Measurements from ENCODE around the gene GLIS1. TPM values are rescaled to one million over a fixed set of nuclear protein-coding genes. Genes with fewer than 3 reads are reported as not detected.

GLIS1 gene
- total and polyA plus RNA-seq, 2 donors: 0.42 to 2.0 TPM

- Histone ChIP-seq H3K27ac (ENCODE audit: low read depth) (no peak overlapping the region), H3K4me1 (ENCODE audit: insufficient read depth) (no peaks in the 10 kb centered on the region), H3K4me3 (ENCODE audit: low read depth, low read length) (no peak overlapping the region), H3K36me3 (ENCODE audit: insufficient read depth) (no peaks in the 10 kb centered on the region)
- no peak for DNase-seq (ENCODE audit: extremely low spot score)
- WGBS: 95% methylated on average over 6 of the region's 6 CpGs
Observed at GRCh38 chr1:53518775-53519174, 220.2 kb downstream of the GLIS1 start.

- no peak for DNase-seq (ENCODE audit: extremely low spot score)
- H3K4me1 ChIP-seq (ENCODE audit: insufficient read depth): no peaks in the 10 kb centered on the region
- no peaks in the 10 kb centered on the region for H3K36me3 ChIP-seq (ENCODE audit: insufficient read depth)
- H3K4me3 ChIP-seq (ENCODE audit: low read depth, low read length): no peak overlapping the region
- 88% methylated on average over 19 of the region's 19 CpGs for WGBS
- H3K27ac ChIP-seq (ENCODE audit: low read depth): no peak overlapping the region
Observed at GRCh38 chr1:53517821-53518352, 221.1 kb downstream of the GLIS1 start.

- Histone ChIP-seq H3K36me3 (ENCODE audit: insufficient read depth) (no peaks in the 10 kb centered on the region), H3K4me3 (ENCODE audit: low read depth, low read length) (no peak overlapping the region), H3K4me1 (ENCODE audit: insufficient read depth) (no peaks in the 10 kb centered on the region), H3K27ac (ENCODE audit: low read depth) (no peak overlapping the region)
- no peak for DNase-seq (ENCODE audit: extremely low spot score)
- WGBS: 97% methylated on average over 7 of the region's 7 CpGs
Observed at GRCh38 chr1:53517109-53517508, 221.9 kb downstream of the GLIS1 start.

- H3K36me3 ChIP-seq (ENCODE audit: insufficient read depth): no peaks in the 10 kb centered on the region
- DNase-seq (ENCODE audit: extremely low spot score): no peak
- no peak overlapping the region for H3K4me3 ChIP-seq (ENCODE audit: low read depth, low read length)
- no peak overlapping the region for H3K27ac ChIP-seq (ENCODE audit: low read depth)
- WGBS: 97% methylated on average over 7 of the region's 7 CpGs
- H3K4me1 ChIP-seq (ENCODE audit: insufficient read depth): no peaks in the 10 kb centered on the region
Observed at GRCh38 chr1:53516181-53516580, 222.8 kb downstream of the GLIS1 start.

- H3K4me1 ChIP-seq (ENCODE audit: insufficient read depth): no peaks in the 10 kb centered on the region
- H3K4me3 ChIP-seq (ENCODE audit: low read depth, low read length): no peak overlapping the region
- no peaks in the 10 kb centered on the region for H3K36me3 ChIP-seq (ENCODE audit: insufficient read depth)
- DNase-seq (ENCODE audit: extremely low spot score): no peak
- H3K27ac ChIP-seq (ENCODE audit: low read depth): no peak overlapping the region
- 94% methylated on average over 10 of the region's 10 CpGs for whole genome bisulfite sequencing
Observed at GRCh38 chr1:53514436-53514835, 224.5 kb downstream of the GLIS1 start.

GRCh38 chr1:53513846-53514245 lies 225.1 kb downstream of the GLIS1 start:
- Histone ChIP-seq H3K4me1 (ENCODE audit: insufficient read depth) (no peaks in the 10 kb centered on the region), H3K4me3 (ENCODE audit: low read depth, low read length) (no peak overlapping the region), H3K27ac (ENCODE audit: low read depth) (no peak overlapping the region), H3K36me3 (ENCODE audit: insufficient read depth) (no peaks in the 10 kb centered on the region)
- 95% methylated on average over 7 of the region's 7 CpGs for WGBS
- no peak for DNase-seq (ENCODE audit: extremely low spot score)

- no peaks in the 10 kb centered on the region for H3K4me1 ChIP-seq (ENCODE audit: insufficient read depth)
- WGBS: 84% methylated on average over 22 of the region's 22 CpGs
Observed at GRCh38 chr1:53512807-53513755, 225.9 kb downstream of the GLIS1 start.

GRCh38 chr1:53511933-53512806 lies 226.8 kb downstream of the GLIS1 start:
- no peak for DNase-seq (ENCODE audit: extremely low spot score)
- H3K27ac ChIP-seq (ENCODE audit: low read depth): peak overlapping the region; percentile 67

More at GRCh38 chr1:53512807-53513755, 225.9 kb downstream of the GLIS1 start:
- Histone ChIP-seq H3K36me3 (ENCODE audit: insufficient read depth) (no peaks in the 10 kb centered on the region), H3K27ac (ENCODE audit: low read depth) (peak overlapping the region; percentile 67), H3K4me3 (ENCODE audit: low read depth, low read length) (no peak overlapping the region)
- DNase-seq (ENCODE audit: extremely low spot score): no peak

GRCh38 chr1:53511323-53511932 lies 227.5 kb downstream of the GLIS1 start:
- no peaks in the 10 kb centered on the region for H3K4me1 ChIP-seq (ENCODE audit: insufficient read depth)
- no peaks in the 10 kb centered on the region for H3K36me3 ChIP-seq (ENCODE audit: insufficient read depth)
- DNase-seq (ENCODE audit: extremely low spot score): no peak
- 77% methylated on average over 13 of the region's 13 CpGs for WGBS
- no peak overlapping the region for H3K27ac ChIP-seq (ENCODE audit: low read depth)
- H3K4me3 ChIP-seq (ENCODE audit: low read depth, low read length): no peak overlapping the region

More at GRCh38 chr1:53511933-53512806, 226.8 kb downstream of the GLIS1 start:
- Histone ChIP-seq H3K4me1 (ENCODE audit: insufficient read depth) (no peaks in the 10 kb centered on the region), H3K36me3 (ENCODE audit: insufficient read depth) (no peaks in the 10 kb centered on the region), H3K4me3 (ENCODE audit: low read depth, low read length) (no peak overlapping the region)
- 63% methylated on average over 19 of the region's 19 CpGs for WGBS

- no peak overlapping the region for H3K27ac ChIP-seq (ENCODE audit: low read depth)
- no peaks in the 10 kb centered on the region for H3K4me1 ChIP-seq (ENCODE audit: insufficient read depth)
- WGBS: 95% methylated on average over 7 of the region's 7 CpGs
- no peaks in the 10 kb centered on the region for H3K36me3 ChIP-seq (ENCODE audit: insufficient read depth)
- no peak overlapping the region for H3K4me3 ChIP-seq (ENCODE audit: low read depth, low read length)
- no peak for DNase-seq (ENCODE audit: extremely low spot score)
Observed at GRCh38 chr1:53510215-53510614, 228.7 kb downstream of the GLIS1 start.

- H3K36me3 ChIP-seq (ENCODE audit: insufficient read depth): no peaks in the 10 kb centered on the region
Observed at GRCh38 chr1:53509775-53510174, 229.2 kb downstream of the GLIS1 start.

GRCh38 chr1:53508991-53509666 lies 229.8 kb downstream of the GLIS1 start:
- Histone ChIP-seq H3K4me3 (ENCODE audit: low read depth, low read length) (no peak overlapping the region), H3K27ac (ENCODE audit: low read depth) (no peak overlapping the region), H3K36me3 (ENCODE audit: insufficient read depth) (no peaks in the 10 kb centered on the region), H3K4me1 (ENCODE audit: insufficient read depth) (no peaks in the 10 kb centered on the region)
- WGBS: 67% methylated on average over 23 of the region's 23 CpGs
- no peak for DNase-seq (ENCODE audit: extremely low spot score)

More at GRCh38 chr1:53509775-53510174, 229.2 kb downstream of the GLIS1 start:
- H3K4me1 ChIP-seq (ENCODE audit: insufficient read depth): no peaks in the 10 kb centered on the region
- H3K4me3 ChIP-seq (ENCODE audit: low read depth, low read length): no peak overlapping the region
- DNase-seq (ENCODE audit: extremely low spot score): no peak
- 94% methylated on average over 13 of the region's 13 CpGs for WGBS
- H3K27ac ChIP-seq (ENCODE audit: low read depth): no peak overlapping the region
